HepG2 (cell line): ENCODE data around the gene ITGB2. TPM values are rescaled to one million over a fixed set of nuclear protein-coding genes. Genes with fewer than 3 reads are reported as not detected.

Source experiments
- BHLHE40 ChIP-seq: IDR thresholded peaks from 2 replicates; pipeline ENCODE4 v1.6.1; 2011; ENCODE audit warnings: low read length, improper control_type of control experiment
- FOSL1 ChIP-seq: sonication (generic); formaldehyde crosslinking; IDR thresholded peaks from 2 replicates; pipeline ENCODE4 v1.9.0; 2021; ENCODE audit warnings: missing genetic modification reagents, borderline replicate concordance
- FOXA3 ChIP-seq: IDR thresholded peaks from 2 replicates; pipeline ENCODE4 v1.6.1; 2016; ENCODE audit warnings: missing genetic modification reagents, missing compliant biosample characterization
- HIVEP1 ChIP-seq: sonication (generic); formaldehyde crosslinking; IDR thresholded peaks from 2 replicates; pipeline ENCODE4 v1.4.0; 2020; ENCODE audit warnings: mild to moderate bottlenecking, missing genetic modification reagents
- MAZ ChIP-seq, 2 experiments: sonication (generic) in 1 of 2; formaldehyde crosslinking in 1 of 2; IDR thresholded peaks; 2 replicates each; pipeline versions ENCODE4 v1.5.0 to v1.6.1; 2012 to 2020; ENCODE audit warnings: low read depth in 2 of 2, mild to moderate bottlenecking in 2 of 2, borderline replicate concordance in 1 of 2, improper control_type of control experiment in 1 of 2, low read length in 1 of 2, missing genetic modification reagents in 1 of 2, moderate library complexity in 1 of 2
- NCOR1 ChIP-seq: fragments of 200-600 bp; sonication (generic); IDR thresholded peaks from 2 replicates; pipeline ENCODE4 v1.7.0; 2017; ENCODE audit warnings: antibody characterized with exemption, low read length, borderline replicate concordance
- NFE2L2 ChIP-seq: fragments of 150-350 bp; IDR thresholded peaks from 2 replicates; pipeline ENCODE4 v1.6.1; 2014; ENCODE audit warnings: low read length
- NKX3-1 ChIP-seq: sonication (generic); formaldehyde crosslinking; IDR thresholded peaks from 2 replicates; pipeline ENCODE4 v1.5.0; 2020; ENCODE audit warnings: missing genetic modification reagents
- NR2C2 ChIP-seq: sonication (generic); formaldehyde crosslinking; IDR thresholded peaks from 2 replicates; pipeline ENCODE4 v1.4.0; 2020; ENCODE audit warnings: missing genetic modification reagents, mild to moderate bottlenecking, moderate library complexity, borderline replicate concordance
- TBX2 ChIP-seq: sonication (generic); formaldehyde crosslinking; IDR thresholded peaks from 2 replicates; pipeline ENCODE4 v1.5.0; 2020; ENCODE audit warnings: missing genetic modification reagents, mild to moderate bottlenecking, borderline replicate concordance
- TOE1 ChIP-seq: sonication (generic); formaldehyde crosslinking; IDR thresholded peaks from 2 replicates; pipeline ENCODE4 v1.4.0; 2020; ENCODE audit warnings: mild to moderate bottlenecking, missing genetic modification reagents
- ZBTB7B ChIP-seq: sonication (generic); formaldehyde crosslinking; IDR thresholded peaks from 2 replicates; pipeline ENCODE4 v1.4.0; 2020; ENCODE audit warnings: missing genetic modification reagents
- ZNF570 ChIP-seq: sonication (generic); formaldehyde crosslinking; IDR thresholded peaks from 2 replicates; pipeline ENCODE4 v1.4.0; 2020; ENCODE audit warnings: mild to moderate bottlenecking, missing genetic modification reagents, borderline replicate concordance
- ZSCAN21 ChIP-seq: sonication (generic); formaldehyde crosslinking; IDR thresholded peaks from 2 replicates; pipeline ENCODE4 v1.8.0; 2022; ENCODE audit warnings: mild to moderate bottlenecking, missing genetic modification reagents, moderate library complexity, borderline replicate concordance
- polyA plus RNA-seq, 8 experiments: library from polyadenylated mRNA; depleted of rRNA in 3 of 8; stranded (reverse) in 7 of 8; unstranded in 1 of 8; fragments of >200 nt; fragmentation: Illumina TruSeq in 4 of 8; extraction: Trizol in 4 of 8; gene quantifications; 2 replicates each; pipeline versions ENCODE4 v1.2.1 to v1.2.3, GENCODE V29; 2011 to 2016; ENCODE audit warnings: low read depth in 4 of 8, missing spikeins in 1 of 8, mixed read lengths in 1 of 8; ENCODE audit not compliant: insufficient read depth in 1 of 8
- total RNA-seq, 5 experiments: library from RNA; depleted of rRNA; stranded (reverse); fragments of >200 nt; fragmentation: Illumina TruSeq; extraction: Trizol; gene quantifications; 2 replicates each; pipeline ENCODE4 v1.2.3, GENCODE V29; 2016; ENCODE audit warnings: low read depth in 1 of 5
- TF ChIP-seq, protein P1 (sequence below): sonication (generic); formaldehyde crosslinking; IDR thresholded peaks from 2 replicates; pipeline ENCODE4 v1.4.0; 2020; ENCODE audit warnings: mild to moderate bottlenecking, missing genetic modification reagents, borderline replicate concordance
- TF ChIP-seq, protein P2 (sequence below): IDR thresholded peaks from 2 replicates; pipeline ENCODE4 v1.4.0; 2020; ENCODE audit warnings: mild to moderate bottlenecking, missing genetic modification reagents
- TF ChIP-seq, protein P3 (sequence below): IDR thresholded peaks from 2 replicates; pipeline ENCODE4 v1.6.1; 2016

The ITGB2 gene
- total and polyA plus RNA-seq, 2 of the 13 experiments (the other 11 are each of a cell fraction or from before 2014, with no cell fraction given), result 4.2 to 18.0 TPM

GRCh38 chr21:44846485-44847260 lies 74.0 kb downstream of the ITGB2 start (continued):
- TF ChIP-seq, protein P1, sequence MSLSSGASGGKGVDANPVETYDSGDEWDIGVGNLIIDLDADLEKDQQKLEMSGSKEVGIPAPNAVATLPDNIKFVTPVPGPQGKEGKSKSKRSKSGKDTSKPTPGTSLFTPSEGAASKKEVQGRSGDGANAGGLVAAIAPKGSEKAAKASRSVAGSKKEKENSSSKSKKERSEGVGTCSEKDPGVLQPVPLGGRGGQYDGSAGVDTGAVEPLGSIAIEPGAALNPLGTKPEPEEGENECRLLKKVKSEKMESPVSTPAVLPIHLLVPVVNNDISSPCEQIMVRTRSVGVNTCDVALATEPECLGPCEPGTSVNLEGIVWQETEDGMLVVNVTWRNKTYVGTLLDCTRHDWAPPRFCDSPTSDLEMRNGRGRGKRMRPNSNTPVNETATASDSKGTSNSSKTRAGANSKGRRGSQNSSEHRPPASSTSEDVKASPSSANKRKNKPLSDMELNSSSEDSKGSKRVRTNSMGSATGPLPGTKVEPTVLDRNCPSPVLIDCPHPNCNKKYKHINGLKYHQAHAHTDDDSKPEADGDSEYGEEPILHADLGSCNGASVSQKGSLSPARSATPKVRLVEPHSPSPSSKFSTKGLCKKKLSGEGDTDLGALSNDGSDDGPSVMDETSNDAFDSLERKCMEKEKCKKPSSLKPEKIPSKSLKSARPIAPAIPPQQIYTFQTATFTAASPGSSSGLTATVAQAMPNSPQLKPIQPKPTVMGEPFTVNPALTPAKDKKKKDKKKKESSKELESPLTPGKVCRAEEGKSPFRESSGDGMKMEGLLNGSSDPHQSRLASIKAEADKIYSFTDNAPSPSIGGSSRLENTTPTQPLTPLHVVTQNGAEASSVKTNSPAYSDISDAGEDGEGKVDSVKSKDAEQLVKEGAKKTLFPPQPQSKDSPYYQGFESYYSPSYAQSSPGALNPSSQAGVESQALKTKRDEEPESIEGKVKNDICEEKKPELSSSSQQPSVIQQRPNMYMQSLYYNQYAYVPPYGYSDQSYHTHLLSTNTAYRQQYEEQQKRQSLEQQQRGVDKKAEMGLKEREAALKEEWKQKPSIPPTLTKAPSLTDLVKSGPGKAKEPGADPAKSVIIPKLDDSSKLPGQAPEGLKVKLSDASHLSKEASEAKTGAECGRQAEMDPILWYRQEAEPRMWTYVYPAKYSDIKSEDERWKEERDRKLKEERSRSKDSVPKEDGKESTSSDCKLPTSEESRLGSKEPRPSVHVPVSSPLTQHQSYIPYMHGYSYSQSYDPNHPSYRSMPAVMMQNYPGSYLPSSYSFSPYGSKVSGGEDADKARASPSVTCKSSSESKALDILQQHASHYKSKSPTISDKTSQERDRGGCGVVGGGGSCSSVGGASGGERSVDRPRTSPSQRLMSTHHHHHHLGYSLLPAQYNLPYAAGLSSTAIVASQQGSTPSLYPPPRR (CRISPR knock-in tag), result peak; percentile 51; the same call in 1 of the 2 replicates
- TF ChIP-seq BHLHE40, result peak; percentile 81
- no peak for TF ChIP-seq NKX3-1 (CRISPR knock-in tag)
- TF ChIP-seq, protein P2, sequence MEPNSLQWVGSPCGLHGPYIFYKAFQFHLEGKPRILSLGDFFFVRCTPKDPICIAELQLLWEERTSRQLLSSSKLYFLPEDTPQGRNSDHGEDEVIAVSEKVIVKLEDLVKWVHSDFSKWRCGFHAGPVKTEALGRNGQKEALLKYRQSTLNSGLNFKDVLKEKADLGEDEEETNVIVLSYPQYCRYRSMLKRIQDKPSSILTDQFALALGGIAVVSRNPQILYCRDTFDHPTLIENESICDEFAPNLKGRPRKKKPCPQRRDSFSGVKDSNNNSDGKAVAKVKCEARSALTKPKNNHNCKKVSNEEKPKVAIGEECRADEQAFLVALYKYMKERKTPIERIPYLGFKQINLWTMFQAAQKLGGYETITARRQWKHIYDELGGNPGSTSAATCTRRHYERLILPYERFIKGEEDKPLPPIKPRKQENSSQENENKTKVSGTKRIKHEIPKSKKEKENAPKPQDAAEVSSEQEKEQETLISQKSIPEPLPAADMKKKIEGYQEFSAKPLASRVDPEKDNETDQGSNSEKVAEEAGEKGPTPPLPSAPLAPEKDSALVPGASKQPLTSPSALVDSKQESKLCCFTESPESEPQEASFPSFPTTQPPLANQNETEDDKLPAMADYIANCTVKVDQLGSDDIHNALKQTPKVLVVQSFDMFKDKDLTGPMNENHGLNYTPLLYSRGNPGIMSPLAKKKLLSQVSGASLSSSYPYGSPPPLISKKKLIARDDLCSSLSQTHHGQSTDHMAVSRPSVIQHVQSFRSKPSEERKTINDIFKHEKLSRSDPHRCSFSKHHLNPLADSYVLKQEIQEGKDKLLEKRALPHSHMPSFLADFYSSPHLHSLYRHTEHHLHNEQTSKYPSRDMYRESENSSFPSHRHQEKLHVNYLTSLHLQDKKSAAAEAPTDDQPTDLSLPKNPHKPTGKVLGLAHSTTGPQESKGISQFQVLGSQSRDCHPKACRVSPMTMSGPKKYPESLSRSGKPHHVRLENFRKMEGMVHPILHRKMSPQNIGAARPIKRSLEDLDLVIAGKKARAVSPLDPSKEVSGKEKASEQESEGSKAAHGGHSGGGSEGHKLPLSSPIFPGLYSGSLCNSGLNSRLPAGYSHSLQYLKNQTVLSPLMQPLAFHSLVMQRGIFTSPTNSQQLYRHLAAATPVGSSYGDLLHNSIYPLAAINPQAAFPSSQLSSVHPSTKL, result peak; percentile 41; the same call in 1 of the 2 replicates
- TF ChIP-seq, protein P3, sequence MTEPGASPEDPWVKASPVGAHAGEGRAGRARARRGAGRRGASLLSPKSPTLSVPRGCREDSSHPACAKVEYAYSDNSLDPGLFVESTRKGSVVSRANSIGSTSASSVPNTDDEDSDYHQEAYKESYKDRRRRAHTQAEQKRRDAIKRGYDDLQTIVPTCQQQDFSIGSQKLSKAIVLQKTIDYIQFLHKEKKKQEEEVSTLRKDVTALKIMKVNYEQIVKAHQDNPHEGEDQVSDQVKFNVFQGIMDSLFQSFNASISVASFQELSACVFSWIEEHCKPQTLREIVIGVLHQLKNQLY (CRISPR knock-in tag), result 0 out of 2 replicates have a peak, but pooled peaks have one; percentile 27
- no peak for TF ChIP-seq MAZ (IDR thresholded peaks at IDR 0.05; ENCODE audit: borderline replicate concordance, low read depth, low read length)
- TF ChIP-seq MAZ (CRISPR knock-in tag; IDR thresholded peaks at IDR 0.05; ENCODE audit: low read depth), result peak; percentile 57
- TF ChIP-seq FOSL1, result no peak
- TF ChIP-seq ZBTB7B, result peak; percentile 33; the same call in 1 of the 2 replicates
- TF ChIP-seq TBX2, result peak; percentile 70; the same call in 1 of the 2 replicates
- TF ChIP-seq HIVEP1 (CRISPR knock-in tag), result peak; percentile 72; the same call in 1 of the 2 replicates
- no peak for TF ChIP-seq ZNF570 (CRISPR knock-in tag)
- TF ChIP-seq NCOR1, result no peak
- no peak for TF ChIP-seq TOE1
- no peak for TF ChIP-seq NR2C2 (CRISPR knock-in tag)
- peak; percentile 41 for TF ChIP-seq FOXA3 (CRISPR knock-in tag)
- TF ChIP-seq NFE2L2, result no peak
- peak; percentile 72; the same call in 1 of the 2 replicates for TF ChIP-seq ZSCAN21 (CRISPR knock-in tag)
